GM21390 (cell line): ENCODE measurements around the gene PEDS1.
A peak's percentile ranks its signal among the peaks of the same experiment; 100 is the strongest.
"Not testable (repeated sequence)": the region's sequence is repeated elsewhere in the genome, so short reads cannot be mapped to it uniquely, and the experiment has no call there.

Source experiments
- ATAC-seq: cut with Tn5 transposase; IDR thresholded peaks from one replicate; pipeline ENCODE4 v1.9.1; 2021; ENCODE audit not compliant: unreplicated experiment

The PEDS1 gene

DNA sequence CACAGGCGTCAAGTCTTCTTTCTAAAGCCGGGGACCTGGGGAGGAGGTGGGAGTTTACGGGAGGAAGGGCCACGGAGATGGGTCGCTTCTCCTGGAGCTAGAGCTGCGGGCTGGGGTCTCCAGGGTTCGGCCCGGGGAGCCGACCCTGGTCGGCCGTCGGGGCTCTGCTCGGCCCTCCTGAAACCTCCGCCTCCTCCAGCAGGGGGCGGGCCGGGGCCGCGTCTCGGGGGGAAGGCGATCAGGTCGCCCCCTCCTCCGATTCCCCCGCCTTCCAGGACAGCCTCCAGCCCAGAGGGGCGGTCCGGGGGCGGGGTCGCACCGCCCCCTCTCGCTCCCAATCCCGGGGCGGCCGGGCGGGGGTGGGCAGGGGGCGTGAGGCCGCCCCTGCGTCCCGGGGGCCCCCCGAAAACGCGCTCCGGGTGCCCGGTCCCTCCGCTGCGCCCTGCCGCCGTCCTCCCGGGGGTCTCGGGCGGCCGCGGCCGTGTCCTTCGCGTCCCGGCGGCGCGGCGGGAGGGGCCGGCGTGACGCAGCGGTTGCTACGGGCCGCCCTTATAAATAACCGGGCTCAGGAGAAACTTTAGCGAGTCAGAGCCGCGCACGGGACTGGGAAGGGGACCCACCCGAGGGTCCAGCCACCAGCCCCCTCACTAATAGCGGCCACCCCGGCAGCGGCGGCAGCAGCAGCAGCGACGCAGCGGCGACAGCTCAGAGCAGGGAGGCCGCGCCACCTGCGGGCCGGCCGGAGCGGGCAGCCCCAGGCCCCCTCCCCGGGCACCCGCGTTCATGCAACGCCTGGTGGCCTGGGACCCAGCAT lies 36.9 kb upstream of the PEDS1 start, which contains the start of gene CEBPB:
TSS of gene CEBPB (plus strand) at position 580 of the 814 bp plus-strand sequence. CDS start at position 784, 204 bp downstream.
- peak; percentile 44 for ATAC-seq

- ATAC-seq, result no peak
Observed at GRCh38 chr20:50189681-50190250, 36.2 kb upstream of the PEDS1 start.

DNA sequence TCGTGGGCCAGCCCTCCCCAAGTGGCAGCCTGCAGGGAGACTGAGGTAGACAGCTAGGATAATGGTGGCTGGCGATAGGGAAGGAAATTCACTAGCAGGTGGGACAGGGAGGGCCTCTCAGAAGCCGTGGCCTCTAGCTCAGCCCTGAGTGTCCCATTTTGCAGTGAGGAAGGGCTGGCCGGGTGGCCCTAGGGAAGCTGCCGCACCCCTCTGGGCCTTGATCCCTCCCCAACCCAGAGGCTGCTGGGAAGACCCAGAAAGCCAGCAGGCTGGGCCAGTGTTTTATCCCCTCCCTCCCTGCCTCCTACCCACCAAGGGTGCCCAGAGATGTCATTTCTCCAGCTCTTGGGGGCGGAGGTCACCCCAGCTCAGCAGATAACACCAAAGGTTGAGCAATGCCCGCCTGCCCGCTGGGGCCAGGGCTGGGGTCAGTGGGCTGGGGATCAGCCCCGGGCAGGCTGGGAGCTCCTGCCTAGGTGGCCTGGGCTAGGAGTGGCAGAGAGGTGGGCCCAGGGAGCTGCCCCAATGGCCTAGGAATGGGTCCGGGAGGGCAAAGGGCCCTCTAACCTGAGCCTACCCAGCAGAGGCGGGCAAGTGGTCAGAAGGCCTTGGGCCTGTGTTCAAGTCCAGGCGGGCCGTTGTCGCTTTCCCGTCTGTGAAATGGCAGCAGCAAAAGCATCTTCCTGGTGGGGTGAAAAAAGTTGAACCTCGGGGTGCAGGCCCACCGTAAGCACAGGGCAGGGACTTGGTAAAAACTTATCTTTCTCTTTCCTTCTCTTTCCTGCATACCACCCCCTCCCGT lies 35.6 kb upstream of the PEDS1 start:
- no peak for ATAC-seq

- ATAC-seq, result no peak
Observed at GRCh38 chr20:50188287-50188688, 34.8 kb upstream of the PEDS1 start.

- ATAC-seq, result no peak
Observed at GRCh38 chr20:50187403-50188051, 34.0 kb upstream of the PEDS1 start.

- no peak for ATAC-seq
Observed at GRCh38 chr20:50186987-50187402, 33.5 kb upstream of the PEDS1 start.

DNA sequence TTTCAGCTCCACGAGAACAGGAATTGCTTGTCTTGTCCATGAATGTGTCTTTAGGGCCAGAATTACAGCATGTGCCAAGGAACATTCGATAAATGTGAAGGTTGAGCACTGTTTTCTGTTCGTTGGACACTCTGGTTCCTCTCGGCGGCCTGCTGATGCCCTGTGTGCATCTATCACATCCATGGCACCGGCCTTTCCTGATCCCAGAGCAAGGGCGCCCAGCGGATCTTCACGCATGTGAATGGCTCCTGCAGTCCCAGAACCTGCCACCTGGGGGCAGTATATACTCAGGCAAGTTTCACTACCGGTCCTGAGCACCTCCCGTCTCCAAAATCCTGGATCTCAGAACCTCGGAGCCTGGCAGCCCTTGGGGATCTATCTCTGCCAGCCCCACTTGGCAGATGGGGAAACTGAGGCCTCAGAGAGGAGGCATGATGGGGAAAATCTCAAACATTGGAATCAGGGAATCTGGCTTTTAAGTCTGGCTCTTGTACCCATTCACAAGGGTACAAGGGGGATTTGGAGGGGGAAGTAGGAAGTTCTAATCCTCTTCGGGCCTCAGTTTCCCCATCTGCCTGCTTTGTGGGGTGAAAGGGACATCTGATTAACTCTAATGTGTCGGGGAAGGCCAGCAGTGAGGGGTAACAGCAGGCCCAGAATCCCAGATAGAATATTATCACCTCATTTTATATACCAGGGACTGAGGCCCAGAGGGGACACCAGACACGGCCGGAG lies 32.8 kb upstream of the PEDS1 start:
- no peak for ATAC-seq

DNA sequence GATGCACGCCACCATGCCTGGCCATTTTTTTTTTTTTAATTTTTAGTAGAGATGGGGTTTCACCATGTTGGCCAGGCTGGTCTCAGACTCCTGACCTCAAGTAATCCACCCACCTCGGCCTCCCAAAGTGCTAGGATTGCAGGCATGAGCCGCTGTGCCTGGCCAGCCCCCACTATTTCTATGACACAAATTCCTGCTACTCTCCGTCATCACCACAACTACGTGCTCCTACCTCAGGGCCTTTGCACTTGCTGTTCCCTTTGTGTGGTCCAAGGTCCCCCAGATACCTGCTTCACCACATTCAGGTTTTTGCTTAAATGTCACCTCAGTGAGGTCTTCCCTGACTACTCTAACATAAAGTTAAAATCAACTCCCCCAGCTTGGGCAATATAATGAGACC lies 31.9 kb upstream of the PEDS1 start:
- no peak for ATAC-seq

GRCh38 chr20:50182346-50182745 lies 28.8 kb upstream of the PEDS1 start:
- no peak for ATAC-seq

- no peak for ATAC-seq
Observed at GRCh38 chr20:50181344-50181743, 27.8 kb upstream of the PEDS1 start.

GRCh38 chr20:50178672-50179071 lies 25.1 kb upstream of the PEDS1 start:
- ATAC-seq, result not testable (repeated sequence)

GRCh38 chr20:50175938-50176933 lies 22.7 kb upstream of the PEDS1 start:
- no peak for ATAC-seq

DNA sequence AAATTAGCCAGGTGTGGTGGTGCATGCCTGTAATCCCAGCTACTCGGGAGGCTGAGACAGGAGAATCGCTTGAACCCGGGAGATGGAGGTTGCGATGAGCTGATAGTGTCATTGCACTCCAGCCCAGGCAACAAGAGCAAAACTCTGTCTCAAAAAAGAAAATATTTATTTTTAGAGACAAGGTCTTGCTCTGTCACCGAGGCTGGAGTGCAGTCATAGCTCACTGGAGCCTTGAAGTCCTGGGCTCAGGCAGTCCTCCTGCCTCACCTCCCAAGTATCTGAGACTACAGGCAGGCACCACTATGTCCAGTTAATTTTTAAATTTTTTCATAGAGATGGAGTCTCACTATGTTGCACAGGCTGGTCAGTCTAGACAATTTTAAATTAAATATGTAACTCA lies 20.9 kb upstream of the PEDS1 start:
- no peak for ATAC-seq

DNA sequence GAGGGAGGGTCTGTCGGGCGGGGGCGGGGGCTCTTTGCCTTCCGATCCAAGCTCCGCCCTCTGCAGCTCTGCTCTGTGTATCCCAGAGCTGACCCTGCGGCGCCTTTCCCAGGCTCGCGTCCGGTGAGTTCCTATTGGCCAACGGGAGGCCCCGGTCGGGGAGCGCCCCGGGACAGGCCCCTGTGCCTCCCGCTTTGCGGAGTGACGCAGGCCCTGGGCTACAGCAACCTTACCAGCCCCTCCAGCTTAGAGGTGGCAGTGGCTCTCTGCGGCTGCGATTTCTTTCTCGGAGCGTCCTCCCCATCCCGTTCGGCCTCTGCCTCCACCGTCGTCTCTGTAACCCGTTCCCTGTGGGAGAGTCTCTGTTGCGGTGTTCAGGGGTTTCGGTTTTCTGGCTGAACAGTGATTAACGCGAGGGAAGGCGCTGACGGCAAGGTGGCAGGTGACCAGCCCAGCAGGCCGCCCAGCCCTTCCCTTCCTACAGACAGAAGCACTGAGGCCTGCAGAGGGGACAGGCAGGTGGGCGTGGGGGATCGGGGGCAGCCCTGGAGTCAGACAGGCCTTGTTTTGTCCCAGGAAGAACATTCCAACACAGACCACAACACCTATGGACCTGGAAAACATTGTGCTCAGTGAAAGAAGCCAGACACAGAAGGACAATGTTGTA lies 19.0 kb upstream of the PEDS1 start:
- no peak for ATAC-seq

DNA sequence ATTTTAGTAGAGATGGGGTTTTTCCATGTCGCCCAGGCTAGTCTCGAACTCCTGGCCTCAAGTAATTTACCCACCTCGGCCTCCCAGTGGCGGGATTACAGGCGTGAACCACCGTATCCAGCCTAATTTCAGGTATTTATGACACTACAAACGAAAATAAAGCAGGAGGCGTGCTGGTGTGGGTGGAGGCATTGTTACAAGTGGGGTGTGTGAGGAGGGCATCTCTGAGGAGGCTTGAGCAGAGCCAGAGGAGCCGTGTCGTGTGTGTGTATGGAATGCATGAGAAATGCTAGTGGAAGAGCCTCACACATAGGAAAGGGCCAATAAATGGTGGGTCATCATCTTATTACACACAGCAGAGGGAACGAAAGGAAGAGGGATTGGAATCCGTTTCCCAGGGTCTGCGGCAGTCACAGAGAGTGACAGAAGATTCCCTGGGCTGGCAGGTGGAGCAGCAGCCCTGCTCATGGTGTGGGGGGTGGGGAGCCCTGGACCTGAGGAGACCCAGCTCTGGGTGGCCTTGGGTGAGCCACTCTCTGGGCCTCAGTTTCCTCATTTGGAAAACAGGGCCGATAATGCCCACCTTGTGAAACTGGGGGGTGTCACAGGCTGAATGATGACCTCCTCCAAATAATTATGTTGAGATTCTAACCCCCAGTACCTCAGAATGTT lies 17.2 kb upstream of the PEDS1 start:
- ATAC-seq, result no peak

DNA sequence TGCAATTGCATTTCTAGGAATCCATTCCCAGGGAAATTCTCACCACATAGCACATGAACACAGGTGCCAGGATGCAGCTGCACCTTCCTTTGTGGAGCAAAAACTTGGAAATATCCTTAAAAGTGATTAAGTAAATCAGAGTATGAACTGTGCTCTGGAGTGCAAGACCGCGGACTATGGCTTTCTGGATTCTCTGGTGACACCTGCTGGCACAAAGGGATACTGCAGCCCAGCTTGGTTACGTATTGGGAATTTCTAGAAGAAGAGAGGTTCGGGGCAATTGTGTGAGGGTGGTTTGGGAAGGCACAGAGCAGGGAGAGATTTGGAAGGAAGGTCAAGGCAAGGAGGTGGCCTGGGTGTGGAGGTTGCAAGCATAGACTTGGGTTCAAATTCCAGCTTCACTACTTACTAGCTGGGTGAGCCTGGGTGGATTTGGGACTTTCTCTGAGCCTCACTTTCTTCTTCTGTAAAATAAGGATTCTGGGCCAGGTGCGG lies 15.9 kb upstream of the PEDS1 start:
- ATAC-seq, result no peak

GRCh38 chr20:50165684-50166554 lies 12.4 kb upstream of the PEDS1 start:
- peak; percentile 92 for ATAC-seq
